GM10248 (cell line): ENCODE data around the gene NPY4R2.
"Not testable (repeated sequence)": the region's sequence is repeated elsewhere in the genome, so short reads cannot be mapped to it uniquely, and the experiment has no call there.

ENCODE experiments used
- CTCF ChIA-PET: fragments of 300-600 bp; sonication (Branson Sonifier 250); formaldehyde crosslinking; extraction: SDS; loops from one replicate; lab custom pipeline; 2021; ENCODE audit warnings: antibody characterized with exemption; lab: Yijun Ruan, JAX
- POLR2A ChIA-PET: fragments of 350-650 bp; sonication (Branson Sonifier 250); formaldehyde crosslinking; extraction: SDS; loops from one replicate; lab custom pipeline; 2020; ENCODE audit warnings: antibody characterized with exemption; lab: Yijun Ruan, JAX
- DNase-seq: peaks from one replicate; pipeline ENCODE4 v3.0.0; 2012; ENCODE audit errors: extremely low spot score

NPY4R2 gene

DNA sequence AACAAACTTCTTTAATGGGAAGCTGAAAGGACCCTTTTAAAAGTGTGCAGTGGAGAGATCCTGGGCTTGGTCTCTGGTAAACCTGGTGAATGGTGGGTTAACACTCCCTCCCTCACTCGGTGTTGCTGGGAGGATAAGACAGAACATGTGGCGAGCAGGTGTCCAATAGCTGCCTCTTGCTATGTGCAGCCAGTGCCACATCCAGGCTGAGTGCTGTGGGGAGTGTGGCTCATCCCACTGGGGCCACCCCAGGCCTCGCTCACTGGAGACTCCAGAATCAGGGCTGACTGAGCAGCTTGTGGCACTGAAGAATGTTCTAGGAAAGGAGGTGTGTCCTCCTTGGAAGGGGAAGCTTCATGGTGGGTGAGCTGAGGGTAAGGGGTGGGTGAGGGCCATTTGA, 51.6 kb downstream of the NPY4R2 start:
- POLR2A ChIA-PET, DNase-seq, CTCF ChIA-PET: not testable (repeated sequence)

DNA sequence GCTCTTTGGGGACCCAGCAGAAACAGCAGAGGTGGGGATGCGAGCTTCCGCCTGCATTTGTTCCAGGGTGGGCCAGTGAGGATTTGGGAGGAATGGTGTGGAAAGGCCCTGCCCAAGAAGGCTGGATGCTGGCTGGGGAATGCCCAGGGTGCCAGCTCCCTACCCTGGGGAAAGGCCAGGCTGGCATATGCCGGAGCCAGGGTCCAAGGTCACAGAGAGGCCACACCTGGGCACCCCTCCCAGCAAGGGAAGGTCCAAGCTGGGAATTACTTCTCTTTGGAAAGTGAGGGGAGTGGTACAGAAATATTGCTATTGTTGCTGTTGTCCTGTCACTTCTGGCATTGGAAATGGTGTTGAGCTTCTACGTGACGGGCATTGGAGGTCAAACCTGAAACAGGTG, 53.1 kb downstream of the NPY4R2 start:
- CTCF ChIA-PET, POLR2A ChIA-PET, DNase-seq: not testable (repeated sequence)

DNA sequence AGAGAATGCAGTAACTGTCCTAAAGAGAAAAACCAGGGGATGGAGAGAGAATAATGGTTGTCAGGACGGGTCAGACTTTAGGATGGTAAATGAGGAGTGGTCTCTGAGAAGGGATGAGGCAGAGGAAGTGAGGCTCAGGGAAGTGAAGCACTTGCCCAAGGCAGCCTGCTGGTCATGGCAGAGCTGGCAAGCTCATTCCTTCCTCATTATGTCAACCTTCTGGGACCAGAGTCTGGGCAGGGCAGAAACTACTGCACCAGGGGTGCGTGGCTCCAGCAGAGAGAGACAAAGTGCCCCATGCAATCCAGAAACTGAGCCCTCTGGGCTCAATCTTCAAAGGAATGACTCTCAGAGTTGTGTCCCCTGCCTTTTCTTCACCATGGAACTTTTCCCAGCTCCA, 53.6 kb downstream of the NPY4R2 start:
- DNase-seq, POLR2A ChIA-PET, CTCF ChIA-PET: not testable (repeated sequence)
